ENCODE results near the gene IRF8.
"Not testable (repeated sequence)": the region's sequence is repeated elsewhere in the genome, so short reads cannot be mapped to it uniquely, and the experiment has no call there.

Gene IRF8

GRCh38 chr16:85869206-85869605 is 29.8 kb upstream of the IRF8 start:
- DNase-seq = no peak

- DNase-seq = no peak
These were observed 29.0 kb upstream of the IRF8 start for GRCh38 chr16:85869785-85870558.

- DNase-seq = no peak
These were observed 27.2 kb upstream of the IRF8 start for GRCh38 chr16:85871756-85872155.

- DNase-seq = no peak
These were observed 26.2 kb upstream of the IRF8 start for GRCh38 chr16:85872734-85873133.

GRCh38 chr16:85873153-85873552 is 25.8 kb upstream of the IRF8 start:
- no peak for DNase-seq

GRCh38 chr16:85874031-85874430 is 24.9 kb upstream of the IRF8 start:
- DNase-seq = not testable (repeated sequence)

- DNase-seq = no peak
These were observed 20.6 kb upstream of the IRF8 start for GRCh38 chr16:85878407-85878806.

- DNase-seq = no peak
These were observed 20.1 kb upstream of the IRF8 start for GRCh38 chr16:85878875-85879274.

GRCh38 chr16:85879549-85879948 is 19.4 kb upstream of the IRF8 start:
- DNase-seq = no peak

- no peak for DNase-seq
These were observed 18.8 kb upstream of the IRF8 start for GRCh38 chr16:85879975-85880831.

GRCh38 chr16:85880861-85881260 is 18.1 kb upstream of the IRF8 start:
- DNase-seq = no peak

GRCh38 chr16:85881436-85881835 is 17.5 kb upstream of the IRF8 start:
- no peak for DNase-seq

- DNase-seq = no peak
These were observed 16.7 kb upstream of the IRF8 start for GRCh38 chr16:85882181-85882810.

GRCh38 chr16:85883813-85884212 is 15.1 kb upstream of the IRF8 start:
- no peak for DNase-seq

- no peak for DNase-seq
These were observed 14.0 kb upstream of the IRF8 start for GRCh38 chr16:85884808-85885463.

GRCh38 chr16:85885537-85885936 is 13.4 kb upstream of the IRF8 start:
- DNase-seq = no peak

GRCh38 chr16:85888405-85889331 is 10.3 kb upstream of the IRF8 start:
- peak; percentile 54 for DNase-seq

- DNase-seq = no peak
These were observed 7.8 kb upstream of the IRF8 start for GRCh38 chr16:85891033-85891775.

GRCh38 chr16:85891776-85892166 is 7.2 kb upstream of the IRF8 start:
- DNase-seq = no peak

- no peak for DNase-seq
These were observed 6.2 kb upstream of the IRF8 start for GRCh38 chr16:85892760-85893159.

GRCh38 chr16:85894266-85894665 is 4.7 kb upstream of the IRF8 start:
- no peak for DNase-seq
